ENCODE measurements around the gene LENEP.

Gene LENEP

GRCh38 chr1:155004352-155005075, 11.1 kb downstream of the LENEP start:
- Histone ChIP-seq H3K79me2 (ENCODE audit: insufficient read depth, low read length) (no peaks in the 10 kb centered on the region), H3K4me2 (ENCODE audit: low read depth, low read length, poor library complexity, severe bottlenecking) (peak overlapping the region; percentile 57), H3K4me1 (ENCODE audit: insufficient read depth, low read length, poor library complexity, severe bottlenecking) (peaks cover 44% of the 10 kb centered on the region), H3K4me3 (ENCODE audit: low read length, poor library complexity, severe bottlenecking) (peak overlapping the region; percentile 12), H2AFZ (ENCODE audit: low read length) (no peak overlapping the region), H3F3A (ENCODE audit: low read depth) (peaks cover 12% of the 10 kb centered on the region; the same call in 1 of the 2 replicates), H3K36me3 (ENCODE audit: insufficient read depth, low read length) (no peaks in the 10 kb centered on the region), H3K27me3 (ENCODE audit: insufficient read depth, low read length, poor library complexity, severe bottlenecking) (no peaks in the 10 kb centered on the region), H3K9ac (ENCODE audit: low read depth, low read length, poor library complexity, severe bottlenecking) (peak overlapping the region; percentile 58), H3K9me2 (replicated peaks; ENCODE audit: low read depth, low read length) (no peaks in the 10 kb centered on the region), H4K20me1 (ENCODE audit: insufficient read depth, low read length, poor library complexity, severe bottlenecking) (no peaks in the 10 kb centered on the region), H3K9me3 (ENCODE audit: insufficient read depth, low read depth, low read length) (no peaks in the 10 kb centered on the region)
- TF ChIP-seq EZH2phosphoT487 (IDR thresholded peaks at IDR 0.05; ENCODE audit: borderline replicate concordance) (no peak), CTCF (conservative IDR thresholded peaks at IDR 0.05; ENCODE audit: low read length) (no peak)

GRCh38 chr1:155005076-155006011, 12.0 kb downstream of the LENEP start:
- H3K9ac ChIP-seq (ENCODE audit: low read depth, low read length, poor library complexity, severe bottlenecking): peak overlapping the region; percentile 58

More at GRCh38 chr1:155005076-155006011, 12.0 kb downstream of the LENEP start:
- Histone ChIP-seq H3K4me1 (ENCODE audit: insufficient read depth, low read length, poor library complexity, severe bottlenecking) (peaks cover 44% of the 10 kb centered on the region), H3K9me2 (replicated peaks; ENCODE audit: low read depth, low read length) (no peaks in the 10 kb centered on the region), H3K4me3 (ENCODE audit: low read length, poor library complexity, severe bottlenecking) (no peak overlapping the region), H3K4me2 (ENCODE audit: low read depth, low read length, poor library complexity, severe bottlenecking) (peak overlapping the region; percentile 57), H3K27me3 (ENCODE audit: insufficient read depth, low read length, poor library complexity, severe bottlenecking) (no peaks in the 10 kb centered on the region), H3F3A (ENCODE audit: low read depth) (peaks cover 4% of the 10 kb centered on the region; the same call in 1 of the 2 replicates), H3K36me3 (ENCODE audit: insufficient read depth, low read length) (no peaks in the 10 kb centered on the region), H3K9me3 (ENCODE audit: insufficient read depth, low read depth, low read length) (no peaks in the 10 kb centered on the region), H4K20me1 (ENCODE audit: insufficient read depth, low read length, poor library complexity, severe bottlenecking) (no peaks in the 10 kb centered on the region), H2AFZ (ENCODE audit: low read length) (no peak overlapping the region), H3K79me2 (ENCODE audit: insufficient read depth, low read length) (no peaks in the 10 kb centered on the region)
- no peak for TF ChIP-seq CTCF (conservative IDR thresholded peaks at IDR 0.05; ENCODE audit: low read length)
- TF ChIP-seq EZH2phosphoT487 (IDR thresholded peaks at IDR 0.05; ENCODE audit: borderline replicate concordance): no peak
